ENCODE data around the gene ST8SIA1. TPM values are rescaled to one million over a fixed set of nuclear protein-coding genes. Genes with fewer than 3 reads are reported as not detected.

ST8SIA1 gene
- total RNA-seq, 1 experiment from 2014 or later: not detected

- H2AFZ ChIP-seq (ENCODE audit: low read length): no peak overlapping the region
- H3K9ac ChIP-seq (ENCODE audit: extremely low read depth, insufficient read length, low read length): no peak overlapping the region
- peak overlapping the region; percentile 54; the same call in 1 of the 2 replicates for H3K14ac ChIP-seq (ENCODE audit: insufficient read depth, low read length)
- H4K8ac ChIP-seq (replicated peaks; ENCODE audit: insufficient read length, low read depth, low read length): no peak overlapping the region
- DNase-seq: peak; percentile 63
- H2BK120ac ChIP-seq (ENCODE audit: low read depth, low read length, poor library complexity, severe bottlenecking): no peak overlapping the region
- no peak overlapping the region for H4K5ac ChIP-seq (ENCODE audit: insufficient read length, low read depth, low read length)
- no peak for TF ChIP-seq CTCF (conservative IDR thresholded peaks at IDR 0.05)
- H3K36me3 Mint-ChIP-seq (ENCODE audit: insufficient read depth in 1 of 3, low read depth in 3 of 3): peaks cover 0 to 11% (median 0%) of the 10 kb centered on the region in 3 experiments; a peak in 3 of 7 replicates
- H3K27ac Mint-ChIP-seq: no peak overlapping the region
- H3K4me1 Mint-ChIP-seq: no peaks in the 10 kb centered on the region
- H2BK12ac ChIP-seq (ENCODE audit: insufficient read length, low read depth, low read length): no peak overlapping the region
- H3K27me3 ChIP-seq (ENCODE audit: insufficient read depth, low read length): no peaks in the 10 kb centered on the region
- no peaks in the 10 kb centered on the region for H3K79me2 ChIP-seq (ENCODE audit: insufficient read depth, low read length)
- H3K23ac ChIP-seq (ENCODE audit: insufficient read length, low read depth, low read length): no peak overlapping the region
- WGBS (ENCODE audit: extremely low coverage, insufficient read length, low lambda C conversion rate): no CpG with 5 or more reads among the region's 2 CpGs
- H3T11ph ChIP-seq (ENCODE audit: low read length): no peak overlapping the region
- H3K56ac ChIP-seq (ENCODE audit: insufficient read length, low read depth, low read length): no peak overlapping the region
- H3K9me3 Mint-ChIP-seq: peaks cover 4 to 5% of the 10 kb centered on the region in 2 experiments; a peak in 2 of 5 replicates
- H3K27me3 Mint-ChIP-seq (ENCODE audit: low read depth): no peaks in the 10 kb centered on the region
- no peak overlapping the region for H4K91ac ChIP-seq (ENCODE audit: insufficient read length, low read depth, low read length)
- H2BK20ac ChIP-seq (ENCODE audit: low read depth, low read length, poor library complexity, severe bottlenecking): no peak overlapping the region
- H2BK5ac ChIP-seq (ENCODE audit: insufficient read length, low read length): no peak overlapping the region
- H2AK5ac ChIP-seq (ENCODE audit: insufficient read length, low read length): no peak overlapping the region
- H2BK15ac ChIP-seq (ENCODE audit: low read depth, low read length): no peak overlapping the region
- no peaks in the 10 kb centered on the region for H4K20me1 ChIP-seq (ENCODE audit: control insufficient read depth, insufficient read depth, insufficient read length)
- no peaks in the 10 kb centered on the region for H3K79me1 ChIP-seq (ENCODE audit: insufficient read depth, low read depth, low read length, poor library complexity, severe bottlenecking)
- H3K9me3 ChIP-seq (ENCODE audit: control insufficient read depth, low read depth, low read length): no peaks in the 10 kb centered on the region
- H3K4me3 Mint-ChIP-seq: no peak overlapping the region
- H3K4me2 ChIP-seq (ENCODE audit: insufficient read depth, insufficient read length, low read length): no peak overlapping the region
- no peaks in the 10 kb centered on the region for H3K23me2 ChIP-seq (ENCODE audit: insufficient read length, low read depth, low read length, poor library complexity, severe bottlenecking)
- H3K4me1 ChIP-seq (ENCODE audit: insufficient read depth, low read length): no peaks in the 10 kb centered on the region
- H3K4ac ChIP-seq (ENCODE audit: low read depth, low read length): no peak overlapping the region
- no peak overlapping the region for H3K27ac ChIP-seq (ENCODE audit: insufficient read length, low read depth, low read length)
- no peak overlapping the region for H3K18ac ChIP-seq (ENCODE audit: insufficient read length, low read depth, low read length)
These were observed 58.7 kb downstream of the ST8SIA1 start for GRCh38 chr12:22275843-22276242.
